Activated CD8-positive, alpha-beta memory T cell treated with anti-CD3 and anti-CD28 coated beads, Interleukin-2, amount 50 U/mL, for 48 hours (primary cell): ENCODE measurements around the gene GJA9.

Experiments used
- DNase-seq: peaks from one replicate; pipeline ENCODE4 v3.0.0-alpha.2; 2020

GJA9 gene

DNA sequence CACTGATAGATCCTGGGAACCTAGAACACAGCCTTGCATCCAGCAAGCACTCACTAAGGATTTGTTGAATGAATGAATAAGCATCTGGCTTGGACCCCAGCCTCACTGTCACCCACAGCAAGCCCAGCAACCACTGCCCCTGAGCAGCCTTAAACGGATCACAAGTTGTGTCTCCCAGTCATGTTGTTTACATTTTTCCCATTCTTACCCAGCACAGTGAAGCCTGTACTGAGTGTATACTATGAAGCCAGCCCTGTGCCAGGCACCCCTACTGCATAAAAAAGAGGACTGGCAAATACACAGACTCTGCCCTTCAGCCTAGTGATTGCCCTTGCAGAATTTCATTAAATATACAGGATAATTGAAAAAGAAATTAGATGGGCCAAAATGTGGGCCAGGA lies 52.0 kb downstream of the GJA9 start:
- no peak for DNase-seq

DNA sequence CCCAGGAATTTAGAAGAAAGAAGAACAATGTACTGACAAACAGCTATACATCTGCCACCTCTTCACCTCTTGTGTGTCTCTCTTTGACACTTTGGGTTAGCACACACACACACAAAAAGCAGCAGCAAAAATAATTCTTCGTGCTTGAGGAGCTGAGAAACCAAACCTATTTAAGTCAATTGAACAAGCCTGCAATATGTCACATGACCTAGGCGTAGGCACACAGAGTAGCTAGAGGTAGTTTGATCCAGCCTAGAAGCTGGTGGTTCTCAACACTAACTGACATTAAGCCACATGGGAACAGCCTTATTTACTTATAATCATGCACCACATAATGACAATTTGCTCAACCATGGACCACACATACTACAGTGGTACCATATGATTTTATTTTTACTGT lies 54.1 kb downstream of the GJA9 start:
- no peak for DNase-seq

DNA sequence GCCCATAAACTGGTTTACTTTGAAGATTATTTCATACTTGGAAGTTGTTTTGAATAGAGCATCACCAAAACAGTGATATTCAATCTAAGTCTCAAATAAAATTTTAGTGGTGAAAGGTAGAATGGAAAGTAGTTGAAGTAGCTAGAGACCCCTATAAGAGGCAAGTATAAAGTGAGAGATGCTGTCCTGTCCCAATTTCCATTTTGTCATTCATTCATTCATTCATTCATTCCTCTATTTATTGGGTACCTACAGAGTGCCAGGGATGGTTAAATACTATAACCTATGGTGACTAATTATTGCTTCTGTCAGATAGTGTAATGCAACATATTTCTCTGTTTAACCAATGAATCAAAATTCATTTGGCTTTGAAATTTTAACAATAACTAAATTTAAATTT lies 54.5 kb downstream of the GJA9 start:
- no peak for DNase-seq

DNA sequence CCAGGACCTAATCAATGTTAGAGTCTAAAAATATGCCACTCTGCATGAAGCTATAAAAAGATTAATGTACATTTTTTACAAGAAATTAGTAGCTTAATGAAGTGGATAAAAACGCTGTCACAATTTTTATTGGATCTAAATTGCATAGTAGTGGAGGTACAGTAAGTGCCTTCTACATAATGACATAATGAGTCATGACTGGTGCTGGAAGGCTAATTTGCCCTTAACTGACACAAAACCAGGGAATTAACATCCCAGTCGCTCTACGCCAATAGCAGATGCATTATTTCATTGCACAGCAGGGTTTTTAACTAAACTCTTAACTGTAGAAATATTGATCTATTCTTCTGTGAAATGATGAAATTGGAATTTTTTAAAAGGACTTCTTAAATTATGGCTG lies 55.1 kb downstream of the GJA9 start:
- DNase-seq = no peak
